Measurements from ENCODE around the gene ASPHD2.
A peak's percentile ranks its signal among the peaks of the same experiment; 100 is the strongest.

The ASPHD2 gene

DNA sequence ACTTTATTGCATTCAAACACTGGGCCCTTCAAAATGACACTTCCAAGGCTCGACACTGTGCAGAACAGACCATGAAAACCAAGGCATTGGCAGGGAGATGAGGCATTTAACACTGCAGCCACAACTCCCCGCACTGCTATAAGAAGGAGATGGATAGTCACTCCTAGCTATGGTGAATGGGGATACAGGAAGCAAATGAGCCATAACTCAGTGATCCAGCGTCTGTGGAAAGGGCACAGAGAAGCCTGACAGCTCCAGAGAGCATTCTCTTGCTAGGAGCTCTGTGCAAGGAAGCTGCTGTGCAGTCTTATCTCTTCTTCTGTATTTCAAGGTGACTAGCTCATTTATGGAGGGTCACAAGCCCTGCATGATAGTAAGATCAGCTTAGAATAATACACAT, 33.6 kb downstream of the ASPHD2 start:
- in situ Hi-C loops (cut with MboI; ENCODE audit: low pct_unique_long_range_greater_than_20kb, low sequenced_read_pairs) = loop anchor here (10.0 kb wide), 1 partner anchor 58 kb away; no protein-coding TSS in a partner anchor
- no peak for DNase-seq

DNA sequence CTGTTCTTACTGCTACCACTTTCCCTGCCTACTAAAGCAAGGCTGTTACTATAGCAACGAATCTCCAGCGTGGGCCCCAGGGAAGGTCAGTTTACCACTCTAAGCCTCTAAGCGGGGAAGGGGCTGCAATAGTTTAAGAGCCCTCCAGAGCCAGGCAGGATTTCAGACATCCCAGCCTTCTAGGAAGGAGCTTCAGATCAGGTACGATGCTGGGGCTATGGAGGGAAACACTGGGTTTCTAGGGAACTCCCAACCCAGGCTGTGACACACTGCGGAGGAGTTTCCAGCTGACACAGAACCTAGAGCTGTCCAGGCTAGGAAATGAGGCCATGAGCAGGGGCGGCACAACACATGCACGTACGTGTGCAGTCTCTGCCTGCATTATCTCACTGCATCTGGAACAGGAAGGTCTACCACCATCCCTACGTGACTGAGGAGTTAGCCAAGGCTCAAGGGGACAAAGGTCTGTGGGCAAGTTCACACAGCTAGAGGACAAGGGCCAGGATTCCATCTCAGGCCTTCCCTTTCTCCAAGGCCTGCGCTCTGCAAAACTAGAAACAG, 34.1 kb downstream of the ASPHD2 start:
- in situ Hi-C loops (cut with MboI; ENCODE audit: low pct_unique_long_range_greater_than_20kb, low sequenced_read_pairs) = loop anchor here (10.0 kb wide), 1 partner anchor 58 kb away; no protein-coding TSS in a partner anchor
- DNase-seq = no peak

DNA sequence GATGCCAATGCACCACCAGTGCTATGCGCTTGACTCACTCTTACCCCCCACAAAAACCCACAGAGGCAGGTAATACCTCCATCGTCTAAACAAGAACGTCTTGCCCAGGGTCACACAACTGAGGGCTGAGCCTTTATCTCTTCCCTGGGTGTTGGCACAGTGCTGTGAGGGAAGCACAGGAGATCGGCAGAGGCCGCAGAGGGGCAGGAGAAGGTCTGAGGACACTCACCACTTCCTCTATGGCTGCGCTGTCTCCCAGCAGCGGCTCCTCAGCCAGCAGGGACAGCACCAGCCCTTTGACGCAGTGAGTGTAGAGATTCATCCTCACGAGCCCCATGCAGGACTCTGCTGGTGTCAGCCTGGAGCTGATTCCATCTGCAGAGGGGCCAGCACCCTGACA, 34.6 kb downstream of the ASPHD2 start:
- in situ Hi-C loops (cut with MboI; ENCODE audit: low pct_unique_long_range_greater_than_20kb, low sequenced_read_pairs) = loop anchor here (10.0 kb wide), 1 partner anchor 59 kb away; no protein-coding TSS in a partner anchor
- no peak for DNase-seq

DNA sequence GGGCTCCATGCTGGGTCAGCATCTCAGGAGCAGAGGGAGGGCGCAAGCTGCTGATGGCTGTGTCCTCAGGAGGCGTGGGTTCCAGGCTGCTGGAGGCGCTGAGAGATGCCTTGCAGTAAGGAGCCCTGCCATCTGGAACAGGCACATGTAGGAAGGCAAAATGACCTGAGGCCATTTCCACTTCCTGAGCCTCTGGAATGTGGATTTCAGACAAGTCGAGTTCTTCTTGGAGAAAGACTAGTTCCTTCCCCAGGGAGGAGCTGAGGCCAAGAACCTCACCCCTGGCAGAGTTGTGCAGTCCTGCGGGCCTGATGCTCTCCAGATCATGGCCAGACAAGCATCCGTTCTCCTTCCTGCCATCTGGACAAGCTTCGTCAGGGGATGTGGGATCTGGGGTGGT, 35.3 kb downstream of the ASPHD2 start:
- in situ Hi-C loops (cut with MboI; ENCODE audit: low pct_unique_long_range_greater_than_20kb, low sequenced_read_pairs) = loop anchor here (10.0 kb wide), 1 partner anchor 60 kb away; no protein-coding TSS in a partner anchor
- DNase-seq = no peak

DNA sequence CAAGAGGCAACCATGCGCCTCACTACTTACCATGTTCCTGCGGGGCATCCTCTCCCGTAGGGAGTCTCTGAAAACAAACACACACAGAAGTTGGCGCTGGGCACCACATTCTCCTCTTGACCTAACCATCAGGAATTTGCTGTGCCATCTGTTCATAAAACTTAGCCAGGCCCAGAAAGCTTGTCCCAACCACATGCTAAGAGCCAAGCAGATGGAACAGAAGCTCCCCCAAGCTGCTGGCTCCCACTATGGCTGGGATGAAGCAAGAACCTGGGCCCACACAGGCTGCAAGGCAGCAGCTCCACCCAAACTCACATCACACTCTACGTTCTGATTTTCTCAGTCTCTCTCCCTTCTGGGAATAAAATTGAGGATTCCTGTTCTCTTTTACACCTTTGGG, 37.1 kb downstream of the ASPHD2 start:
- in situ Hi-C loops (cut with MboI; ENCODE audit: low pct_unique_long_range_greater_than_20kb, low sequenced_read_pairs) = loop anchor here (10.0 kb wide), 1 partner anchor 61 kb away; no protein-coding TSS in a partner anchor
- no peak for DNase-seq

DNA sequence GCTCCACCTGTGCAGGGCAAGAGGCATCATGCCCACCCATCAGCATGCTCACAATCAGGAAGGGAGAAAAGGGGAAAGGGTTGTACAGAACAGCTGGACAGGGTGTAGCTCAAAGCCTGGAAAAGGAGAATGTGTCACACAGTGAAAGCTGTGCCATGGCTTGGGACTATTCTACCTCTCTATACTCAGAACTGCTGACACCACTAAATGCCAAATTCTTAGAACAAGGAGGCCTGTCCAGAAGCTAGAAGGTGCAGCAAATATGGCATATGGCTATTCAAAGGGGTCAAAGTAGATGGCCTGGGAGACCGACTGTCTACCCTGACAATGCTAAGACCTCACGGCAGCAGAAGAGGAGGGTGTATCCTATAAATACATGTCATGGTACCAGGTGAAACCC, 41.7 kb downstream of the ASPHD2 start:
- DNase-seq = no peak
- in situ Hi-C loops (cut with MboI; ENCODE audit: low pct_unique_long_range_greater_than_20kb, low sequenced_read_pairs) = no loop called here

DNA sequence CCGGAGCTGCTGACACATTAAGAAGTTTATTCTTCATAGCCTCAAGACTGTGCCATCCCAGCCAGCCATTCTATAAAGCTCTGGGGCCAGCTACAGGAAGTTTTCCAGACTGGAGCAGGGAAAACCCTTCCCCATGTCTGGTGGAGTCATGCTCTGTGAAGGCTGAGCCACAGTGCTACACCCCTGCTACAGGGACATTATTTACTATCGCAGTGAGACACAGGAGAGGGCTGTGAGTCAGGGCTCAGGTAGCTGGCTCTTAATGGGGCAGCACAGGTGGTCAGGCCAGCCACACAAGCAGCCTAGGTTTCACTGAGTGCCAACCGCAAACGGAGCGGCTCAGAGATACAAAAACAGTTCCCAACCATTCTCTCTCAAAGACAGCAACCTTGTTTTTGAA, 42.5 kb downstream of the ASPHD2 start:
- in situ Hi-C loops (cut with MboI; ENCODE audit: low pct_unique_long_range_greater_than_20kb, low sequenced_read_pairs) = no loop called here

DNA sequence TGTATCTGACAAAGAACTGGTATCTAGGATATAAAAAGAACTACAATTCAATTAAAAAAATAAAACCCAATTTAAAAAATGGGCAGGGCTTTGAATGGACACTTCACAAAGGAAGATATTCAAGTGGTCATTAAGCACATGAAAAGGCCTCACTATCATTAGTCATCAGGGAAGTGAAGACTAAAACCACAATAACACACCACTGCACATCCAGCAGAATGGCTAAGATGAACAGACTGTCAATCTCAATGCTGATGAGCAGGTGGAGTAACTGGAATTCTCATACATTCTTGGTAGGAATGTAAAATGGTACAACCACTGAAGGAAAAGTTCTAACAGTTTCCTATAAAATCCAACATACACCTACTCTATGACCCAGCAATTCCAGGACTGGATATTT, 45.6 kb downstream of the ASPHD2 start:
- in situ Hi-C loops (cut with MboI; ENCODE audit: low pct_unique_long_range_greater_than_20kb, low sequenced_read_pairs) = no loop called here
- DNase-seq = no peak

More for the DNA sequence above, 42.5 kb downstream of the ASPHD2 start:
- DNase-seq = no peak

DNA sequence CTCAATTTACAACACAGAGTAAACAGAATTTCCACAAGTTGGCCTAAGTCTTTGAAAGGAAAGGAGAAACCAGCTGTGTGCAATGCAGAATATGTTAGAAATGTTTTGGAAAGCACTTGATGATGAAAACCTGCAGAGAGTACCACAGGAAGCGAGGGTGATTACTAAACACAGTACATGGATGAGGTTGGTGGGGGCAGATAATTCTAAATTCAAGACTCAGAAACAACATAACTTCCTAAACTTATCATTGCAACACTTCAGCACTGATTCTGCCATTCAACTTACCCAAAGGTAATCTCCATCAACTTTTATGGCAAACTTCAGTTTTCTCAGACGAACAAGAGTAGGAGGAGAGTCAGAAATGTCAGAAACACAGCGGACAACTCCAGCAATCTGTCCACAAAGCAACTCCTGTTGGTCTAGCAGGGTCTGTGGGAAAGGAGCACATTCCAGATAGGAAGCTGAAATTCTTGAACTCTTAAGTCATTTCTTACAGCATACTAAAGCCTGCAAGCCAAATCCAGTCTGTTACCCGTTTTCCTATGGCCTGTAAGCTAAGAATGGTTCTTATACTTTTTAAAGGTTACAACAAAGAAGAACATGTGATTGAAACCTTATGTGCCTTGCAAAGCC, 47.8 kb downstream of the ASPHD2 start:
- no peak for DNase-seq
- in situ Hi-C loops (cut with MboI; ENCODE audit: low pct_unique_long_range_greater_than_20kb, low sequenced_read_pairs) = no loop called here

DNA sequence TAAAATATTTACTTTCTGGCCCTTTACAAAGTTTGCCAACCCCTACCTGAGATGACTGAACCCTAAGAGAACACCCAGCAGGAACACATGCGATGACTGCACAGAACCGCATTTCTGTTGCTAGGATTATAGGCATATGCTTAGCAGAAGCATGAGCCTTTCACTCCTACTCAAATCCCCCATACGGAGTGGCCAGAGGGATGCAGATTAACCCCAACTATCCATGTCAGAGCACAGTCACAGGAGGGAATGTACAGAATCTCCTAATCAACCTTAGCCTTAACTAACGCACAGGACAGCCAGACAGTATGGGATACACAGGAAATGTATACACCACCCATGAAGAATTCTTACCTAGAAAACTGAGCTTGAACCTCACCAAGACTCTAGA, 48.3 kb downstream of the ASPHD2 start:
- no peak for DNase-seq
- in situ Hi-C loops (cut with MboI; ENCODE audit: low pct_unique_long_range_greater_than_20kb, low sequenced_read_pairs) = no loop called here

DNA sequence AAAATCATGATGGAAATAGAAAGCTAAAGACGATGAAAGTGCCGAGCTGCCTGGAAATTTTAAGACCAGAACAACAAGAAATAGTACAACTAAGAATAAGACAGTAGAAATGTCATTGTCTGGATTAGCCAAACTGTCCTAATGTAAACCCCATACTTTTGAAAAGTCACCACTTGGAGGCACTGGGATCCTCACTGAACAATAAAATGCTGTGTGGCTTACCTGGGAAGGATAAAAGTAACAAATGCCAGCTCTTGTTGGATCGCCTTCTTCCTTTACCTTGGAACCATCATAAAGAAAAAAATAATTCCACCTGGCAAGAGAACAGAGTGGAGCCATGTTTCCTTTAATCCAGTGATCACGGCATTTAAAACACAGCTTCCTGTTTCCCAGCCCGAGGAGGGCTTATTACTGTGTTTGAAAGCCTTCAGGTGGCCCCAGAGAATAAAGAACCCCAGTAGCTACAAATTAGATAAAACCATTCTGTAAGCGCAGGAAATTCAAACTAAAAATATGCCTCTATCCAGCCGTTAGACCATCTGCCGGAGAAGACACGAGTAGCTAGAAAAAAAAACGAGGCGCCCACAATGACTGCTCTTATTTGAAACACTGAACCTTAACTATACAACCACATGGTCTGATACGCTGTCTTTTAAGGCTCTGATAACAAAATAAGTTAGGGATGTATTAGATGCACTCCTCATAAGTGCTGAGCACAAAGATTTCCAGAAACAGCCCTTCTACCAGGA, 50.2 kb downstream of the ASPHD2 start:
- in situ Hi-C loops (cut with MboI; ENCODE audit: low pct_unique_long_range_greater_than_20kb, low sequenced_read_pairs) = no loop called here
- peak; percentile 63 for DNase-seq

DNA sequence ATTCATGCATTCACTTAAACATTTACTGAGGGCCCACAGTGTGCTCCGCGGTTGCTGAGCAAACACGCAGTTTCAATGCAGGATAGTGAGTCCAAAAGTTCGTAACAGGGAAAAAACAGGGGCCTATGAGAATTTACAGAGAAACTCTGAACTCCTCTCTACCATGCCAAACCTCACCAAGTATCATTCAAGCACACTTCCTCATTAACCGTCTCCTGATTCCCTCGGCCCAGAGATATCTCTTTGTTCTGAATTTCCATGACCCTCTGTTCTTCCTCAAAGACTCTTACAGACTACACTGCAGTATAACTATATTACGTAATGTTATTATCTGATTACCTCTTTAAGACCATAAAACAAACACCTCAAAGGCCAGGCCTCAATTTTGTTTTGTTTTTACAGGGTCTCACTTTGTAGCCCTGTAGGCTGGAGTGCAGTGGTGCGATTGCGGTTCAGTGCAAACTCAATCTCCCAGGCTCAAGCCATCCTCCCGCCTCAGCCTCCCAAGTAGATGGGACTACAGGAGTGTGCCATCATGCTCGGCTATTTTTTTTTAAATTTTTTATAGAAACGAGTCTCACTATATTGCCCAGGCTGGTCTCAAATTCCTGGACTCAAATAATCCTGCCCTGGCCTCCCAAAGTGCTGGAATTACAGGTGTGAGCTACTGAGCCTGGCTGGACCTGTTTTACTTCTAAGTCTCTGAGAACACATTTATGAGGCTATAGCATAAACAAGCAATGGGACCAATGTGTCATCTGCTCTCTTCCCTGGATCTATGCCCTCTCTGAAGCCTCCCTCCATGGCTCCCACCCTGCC, 50.9 kb downstream of the ASPHD2 start:
- in situ Hi-C loops (cut with MboI; ENCODE audit: low pct_unique_long_range_greater_than_20kb, low sequenced_read_pairs) = no loop called here
- peak; percentile 77 for DNase-seq

DNA sequence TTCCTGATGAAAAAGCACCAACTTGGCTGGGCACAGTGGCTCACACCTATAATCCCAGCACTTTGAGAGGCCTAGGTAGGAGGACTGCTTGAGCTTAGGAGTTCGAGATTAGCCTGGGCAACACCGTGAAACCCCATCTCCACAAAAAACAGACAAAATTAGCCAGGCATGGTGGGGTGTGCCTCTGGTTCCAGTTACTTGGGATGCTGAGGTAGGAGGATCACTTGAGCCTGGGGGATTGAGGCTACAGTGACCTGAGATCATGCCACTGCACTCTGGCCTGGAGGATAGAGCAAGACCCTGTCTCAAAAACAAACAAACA, 51.5 kb downstream of the ASPHD2 start:
- DNase-seq = no peak
- in situ Hi-C loops (cut with MboI; ENCODE audit: low pct_unique_long_range_greater_than_20kb, low sequenced_read_pairs) = no loop called here

DNA sequence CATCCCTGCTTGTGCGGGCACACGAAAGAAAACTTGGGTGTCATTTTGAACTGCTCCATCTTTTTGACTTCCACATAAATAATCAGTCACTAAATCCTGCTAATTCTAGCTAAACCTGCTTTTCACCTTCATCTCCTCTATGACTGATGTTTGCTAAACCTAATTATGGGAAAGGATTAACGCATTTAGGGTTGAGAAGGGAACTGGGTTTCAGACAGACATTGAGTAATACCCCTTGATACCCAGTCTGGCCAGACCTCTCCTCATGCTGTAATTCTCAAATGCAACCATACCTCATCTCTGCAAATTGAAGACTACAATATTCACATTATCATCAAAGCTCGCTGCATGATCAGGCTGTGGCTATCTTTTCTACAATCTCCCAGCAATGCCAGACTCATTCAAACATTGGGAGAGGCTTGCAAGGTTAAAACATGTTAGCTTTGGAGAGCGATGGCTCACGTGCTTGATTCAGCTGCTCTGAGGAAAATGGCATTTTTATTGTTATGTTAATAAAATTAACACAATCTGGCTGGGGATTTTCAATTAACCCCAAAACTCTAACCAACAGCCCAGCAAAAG, 52.1 kb downstream of the ASPHD2 start:
- no peak for DNase-seq
- in situ Hi-C loops (cut with MboI; ENCODE audit: low pct_unique_long_range_greater_than_20kb, low sequenced_read_pairs) = no loop called here

DNA sequence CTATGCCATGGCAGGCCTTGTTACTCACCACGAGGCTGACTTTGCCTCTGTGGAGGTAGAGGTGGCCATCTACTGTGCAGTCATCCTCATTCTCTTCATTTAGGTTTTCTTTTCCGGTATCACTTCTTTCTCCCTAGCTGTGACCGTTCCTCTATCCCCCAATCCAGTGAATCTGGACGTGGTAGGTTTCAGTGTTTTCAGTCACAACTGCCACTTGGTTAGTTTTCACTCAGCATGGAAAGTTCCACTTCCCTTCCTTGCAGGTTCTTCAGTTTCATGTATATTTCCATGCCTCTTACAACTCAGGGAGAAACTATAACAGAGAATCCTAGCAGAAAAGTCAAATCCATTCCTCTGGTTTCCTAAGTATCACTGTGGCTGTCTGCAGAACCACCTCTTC, 52.6 kb downstream of the ASPHD2 start:
- in situ Hi-C loops (cut with MboI; ENCODE audit: low pct_unique_long_range_greater_than_20kb, low sequenced_read_pairs) = no loop called here
- no peak for DNase-seq

DNA sequence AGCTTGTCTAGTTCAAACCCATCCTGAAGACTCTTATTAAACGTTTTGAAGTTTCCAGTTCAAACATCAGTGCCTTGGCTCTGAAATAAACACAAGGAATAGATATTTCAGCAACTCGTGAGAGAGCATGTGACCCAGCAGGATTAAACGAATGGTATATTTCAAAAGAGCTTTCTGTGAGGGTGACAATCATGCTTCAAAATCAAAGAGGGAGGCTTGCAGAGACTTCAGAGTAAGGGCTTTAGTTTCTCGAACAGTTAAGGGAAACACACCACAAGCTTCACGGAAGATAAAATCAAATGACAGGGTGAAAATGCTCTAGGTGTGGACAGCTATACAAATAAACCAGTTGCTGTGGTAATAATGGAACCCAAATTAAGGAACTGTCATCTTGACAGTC, 53.1 kb downstream of the ASPHD2 start:
- no peak for DNase-seq
- in situ Hi-C loops (cut with MboI; ENCODE audit: low pct_unique_long_range_greater_than_20kb, low sequenced_read_pairs) = no loop called here

DNA sequence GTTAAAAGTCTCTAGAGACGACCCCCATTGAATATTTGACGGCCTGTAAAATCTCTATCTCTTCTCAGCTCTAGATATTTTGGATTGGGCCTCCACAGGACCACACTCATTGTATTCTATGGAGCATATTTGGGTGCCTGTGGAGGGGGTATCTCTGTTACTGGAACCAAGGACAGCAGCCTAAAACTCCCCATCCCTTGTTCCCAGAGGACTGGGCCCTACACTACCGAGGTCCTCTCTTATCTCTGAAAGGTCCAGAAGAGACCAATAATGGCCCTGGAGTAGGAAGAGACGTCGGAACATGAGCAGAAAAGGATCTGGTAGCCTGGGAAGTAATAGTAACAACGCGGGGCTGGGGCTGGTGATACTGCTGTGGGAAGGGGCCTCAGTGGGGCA, 54.0 kb downstream of the ASPHD2 start:
- no peak for DNase-seq
- in situ Hi-C loops (cut with MboI; ENCODE audit: low pct_unique_long_range_greater_than_20kb, low sequenced_read_pairs) = no loop called here

DNA sequence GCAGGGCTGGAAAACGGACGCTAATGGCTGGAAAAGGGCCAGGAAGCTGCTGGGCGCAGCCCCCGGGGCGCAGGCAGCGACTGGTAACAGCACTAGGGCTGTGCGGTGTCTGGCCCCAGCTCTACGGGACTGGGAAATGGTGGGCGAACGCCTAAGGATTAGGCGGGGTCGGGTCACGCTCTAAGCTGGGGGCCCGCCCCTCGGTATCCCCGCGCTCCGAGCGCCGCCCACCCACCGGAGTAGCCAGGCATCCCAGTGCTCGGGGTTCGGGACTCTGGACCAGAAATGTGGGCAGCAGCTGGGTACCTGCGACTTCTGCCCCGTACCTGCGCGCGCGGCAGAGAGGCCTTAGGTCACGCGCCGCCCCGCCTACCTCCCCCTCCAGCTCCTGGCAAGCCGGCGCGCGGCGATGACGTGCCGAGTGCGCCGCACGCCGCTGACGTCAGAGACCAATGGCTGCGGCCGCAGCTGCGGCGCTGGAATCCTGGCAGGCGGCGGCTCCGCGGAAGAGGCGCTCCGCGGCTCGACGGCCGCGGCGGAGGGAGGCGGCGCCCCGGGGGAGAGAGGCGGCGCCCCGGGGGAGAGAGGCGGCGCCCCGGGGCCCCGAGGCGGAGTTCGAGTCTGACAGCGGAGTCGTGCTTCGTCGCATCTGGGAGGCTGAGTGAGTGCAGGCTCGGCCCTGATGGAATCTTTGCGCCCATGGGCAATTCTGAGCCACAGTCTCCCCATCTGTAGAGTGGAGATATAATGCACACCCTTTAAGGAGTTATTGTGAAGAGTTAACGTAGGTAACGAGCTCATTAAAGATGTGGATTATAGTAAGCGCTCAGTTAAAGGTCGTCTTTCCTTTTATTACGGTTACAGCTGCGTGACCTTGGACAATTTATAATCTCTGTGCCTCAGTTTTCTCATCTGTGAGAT, 54.6 kb downstream of the ASPHD2 start, which contains the start of the genes HPS4 and SRRD:
Gene HPS4, minus strand, starts transcription at position 345 of the 921 bp plus-strand sequence. CDS start 2,021 bp downstream, outside the sequence.
Gene SRRD, plus strand, starts transcription at position 439 of the 921 bp plus-strand sequence. Its CDS starts 14 bp downstream, at position 453.
- peak; percentile 92 for DNase-seq
- in situ Hi-C loops (cut with MboI; ENCODE audit: low pct_unique_long_range_greater_than_20kb, low sequenced_read_pairs) = no loop called here

Measured in KBM-7 (cell line).